Medulla oblongata (tissue), 1 donor: ENCODE results near the gene RREB1.

Experiments used
- DNase-seq: peaks from one replicate; pipeline ENCODE4 v3.0.0-alpha.2; 2015; ENCODE audit errors: extremely low spot score

Gene RREB1, protein sequence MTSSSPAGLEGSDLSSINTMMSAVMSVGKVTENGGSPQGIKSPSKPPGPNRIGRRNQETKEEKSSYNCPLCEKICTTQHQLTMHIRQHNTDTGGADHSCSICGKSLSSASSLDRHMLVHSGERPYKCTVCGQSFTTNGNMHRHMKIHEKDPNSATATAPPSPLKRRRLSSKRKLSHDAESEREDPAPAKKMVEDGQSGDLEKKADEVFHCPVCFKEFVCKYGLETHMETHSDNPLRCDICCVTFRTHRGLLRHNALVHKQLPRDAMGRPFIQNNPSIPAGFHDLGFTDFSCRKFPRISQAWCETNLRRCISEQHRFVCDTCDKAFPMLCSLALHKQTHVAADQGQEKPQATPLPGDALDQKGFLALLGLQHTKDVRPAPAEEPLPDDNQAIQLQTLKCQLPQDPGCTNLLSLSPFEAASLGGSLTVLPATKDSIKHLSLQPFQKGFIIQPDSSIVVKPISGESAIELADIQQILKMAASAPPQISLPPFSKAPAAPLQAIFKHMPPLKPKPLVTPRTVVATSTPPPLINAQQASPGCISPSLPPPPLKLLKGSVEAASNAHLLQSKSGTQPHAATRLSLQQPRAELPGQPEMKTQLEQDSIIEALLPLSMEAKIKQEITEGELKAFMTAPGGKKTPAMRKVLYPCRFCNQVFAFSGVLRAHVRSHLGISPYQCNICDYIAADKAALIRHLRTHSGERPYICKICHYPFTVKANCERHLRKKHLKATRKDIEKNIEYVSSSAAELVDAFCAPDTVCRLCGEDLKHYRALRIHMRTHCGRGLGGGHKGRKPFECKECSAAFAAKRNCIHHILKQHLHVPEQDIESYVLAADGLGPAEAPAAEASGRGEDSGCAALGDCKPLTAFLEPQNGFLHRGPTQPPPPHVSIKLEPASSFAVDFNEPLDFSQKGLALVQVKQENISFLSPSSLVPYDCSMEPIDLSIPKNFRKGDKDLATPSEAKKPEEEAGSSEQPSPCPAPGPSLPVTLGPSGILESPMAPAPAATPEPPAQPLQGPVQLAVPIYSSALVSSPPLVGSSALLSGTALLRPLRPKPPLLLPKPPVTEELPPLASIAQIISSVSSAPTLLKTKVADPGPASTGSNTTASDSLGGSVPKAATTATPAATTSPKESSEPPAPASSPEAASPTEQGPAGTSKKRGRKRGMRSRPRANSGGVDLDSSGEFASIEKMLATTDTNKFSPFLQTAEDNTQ (N-terminal part only)

GRCh38 chr6:7107578-7108195 lies at the start of gene RREB1:
Gene RREB1, plus strand, starts transcription at chr6:7107961. Its CDS starts 73,951 bp downstream, at chr6:7181912.
- DNase-seq = peak; percentile 54

- no peak for DNase-seq
Measured at GRCh38 chr6:7058250-7058923, 49.4 kb upstream of the RREB1 start.

DNA sequence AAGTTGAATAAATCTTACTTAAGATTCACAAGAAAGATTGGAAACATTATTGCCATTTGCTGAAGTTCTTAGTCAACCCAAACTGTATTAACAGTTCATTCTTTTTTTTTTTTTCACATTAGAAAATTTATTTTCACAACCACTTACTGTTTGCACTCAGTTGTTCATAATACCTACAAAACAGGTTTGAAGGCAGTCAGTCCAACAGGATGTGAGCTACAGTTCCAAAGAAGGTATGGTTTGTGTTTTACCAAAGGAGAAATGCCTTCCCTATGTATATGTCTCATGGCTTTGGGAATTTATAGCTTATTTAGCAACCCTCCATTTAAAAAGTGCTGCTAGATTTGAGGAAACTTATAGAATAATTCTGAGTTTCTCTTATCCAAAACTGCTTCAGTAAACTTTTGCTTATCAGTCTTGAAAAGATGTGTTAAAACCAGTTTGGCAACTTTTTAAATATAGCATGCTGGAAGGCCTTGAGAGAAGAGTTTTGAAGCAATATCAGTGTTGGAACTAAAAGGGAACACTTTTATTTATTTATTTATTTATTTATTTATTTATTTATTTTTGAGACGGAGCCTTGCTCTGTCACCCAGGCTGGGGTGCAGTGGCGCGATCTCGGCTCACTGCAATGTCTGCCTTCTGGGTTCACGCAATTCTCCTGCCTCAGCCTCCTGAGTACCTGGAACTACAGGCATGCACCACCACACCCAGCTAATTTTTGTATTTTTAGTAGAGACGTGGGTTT lies 46.8 kb upstream of the RREB1 start:
- DNase-seq = no peak

DNA sequence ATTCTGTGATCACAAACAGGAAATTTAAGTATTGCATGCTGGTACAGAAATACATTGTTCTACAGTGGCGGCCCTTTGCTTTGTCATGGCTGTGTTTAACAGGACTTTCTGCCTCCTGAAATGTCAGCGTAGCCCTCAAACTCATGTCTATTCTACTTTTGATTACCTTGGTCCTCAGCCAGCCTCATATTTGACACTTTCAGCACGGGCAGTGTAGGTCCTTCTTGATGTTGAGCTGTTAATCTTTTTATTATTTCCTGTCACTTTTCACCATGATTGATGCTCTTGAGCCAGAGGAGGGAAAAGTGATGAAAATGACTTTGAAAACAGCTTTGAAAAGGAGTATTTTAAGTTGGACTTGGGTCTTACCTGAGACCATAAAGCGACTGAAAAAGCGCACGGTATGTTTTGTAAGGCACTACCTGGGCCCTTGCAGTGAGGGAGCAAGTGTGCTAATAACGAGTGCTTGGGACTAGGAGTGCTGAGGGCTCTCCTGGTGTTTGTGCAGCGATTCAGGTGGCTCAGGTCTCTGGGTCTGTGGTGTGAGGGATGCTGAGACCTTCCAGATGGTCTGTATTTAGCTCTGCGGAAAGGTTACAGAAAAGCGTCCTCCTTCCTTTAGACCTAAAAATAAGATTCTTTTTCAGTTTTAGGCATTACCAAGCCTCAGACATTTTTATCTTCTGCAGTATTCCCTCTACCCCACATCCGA lies 45.2 kb upstream of the RREB1 start:
- no peak for DNase-seq

- no peak for DNase-seq
Measured at GRCh38 chr6:7067305-7067704, 40.5 kb upstream of the RREB1 start.

GRCh38 chr6:7071405-7071804 lies 36.4 kb upstream of the RREB1 start:
- no peak for DNase-seq

GRCh38 chr6:7073082-7073820 lies 34.5 kb upstream of the RREB1 start:
- no peak for DNase-seq

GRCh38 chr6:7073821-7074525 lies 33.8 kb upstream of the RREB1 start:
- peak; percentile 80 for DNase-seq

DNA sequence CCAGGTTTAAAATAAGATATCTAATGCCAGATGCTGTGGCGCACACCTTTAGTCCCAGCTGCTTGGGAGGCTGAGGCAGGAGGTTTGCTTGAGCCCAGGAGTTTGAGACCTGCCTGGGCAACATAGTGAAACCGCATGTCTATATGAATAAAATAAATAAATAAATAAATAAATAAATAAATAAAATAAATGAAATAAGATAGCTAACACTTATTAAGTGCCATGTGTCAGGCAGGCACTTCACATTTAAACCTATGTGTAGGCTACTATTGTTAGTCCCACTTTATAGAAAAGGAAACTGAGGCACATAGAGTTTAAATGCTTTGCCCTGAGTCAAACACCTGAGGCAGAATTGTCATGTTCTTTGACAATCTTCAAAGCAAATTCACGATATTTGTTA lies 32.9 kb upstream of the RREB1 start:
- DNase-seq = no peak

GRCh38 chr6:7075341-7076000 lies 32.3 kb upstream of the RREB1 start:
- no peak for DNase-seq

- no peak for DNase-seq
Measured at GRCh38 chr6:7077856-7078255, 29.9 kb upstream of the RREB1 start.

GRCh38 chr6:7078856-7079255 lies 28.9 kb upstream of the RREB1 start:
- DNase-seq = no peak

- no peak for DNase-seq
Measured at GRCh38 chr6:7080311-7080710, 27.4 kb upstream of the RREB1 start.

- DNase-seq = peak; percentile 59
Measured at GRCh38 chr6:7085911-7086310, 21.9 kb upstream of the RREB1 start.

DNA sequence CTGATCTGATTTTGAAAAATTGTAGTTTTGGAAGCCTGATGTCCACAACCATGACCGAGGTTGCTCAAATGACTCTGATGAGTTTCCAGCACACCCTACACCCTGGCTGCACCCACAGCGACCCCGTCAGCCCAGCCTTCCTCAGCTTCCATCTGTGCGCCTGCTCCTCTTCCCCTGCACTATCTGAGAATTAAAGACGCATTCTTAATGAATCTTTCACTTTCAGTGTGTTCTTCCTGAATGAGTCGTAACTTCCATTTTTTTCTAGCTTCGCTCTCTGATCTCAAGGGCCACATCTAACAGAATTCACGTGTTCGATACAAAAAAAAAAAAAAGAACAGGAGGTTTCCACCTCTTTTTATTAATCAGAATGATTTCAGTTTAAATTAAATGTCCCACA lies 21.3 kb upstream of the RREB1 start:
- peak; percentile 57 for DNase-seq

DNA sequence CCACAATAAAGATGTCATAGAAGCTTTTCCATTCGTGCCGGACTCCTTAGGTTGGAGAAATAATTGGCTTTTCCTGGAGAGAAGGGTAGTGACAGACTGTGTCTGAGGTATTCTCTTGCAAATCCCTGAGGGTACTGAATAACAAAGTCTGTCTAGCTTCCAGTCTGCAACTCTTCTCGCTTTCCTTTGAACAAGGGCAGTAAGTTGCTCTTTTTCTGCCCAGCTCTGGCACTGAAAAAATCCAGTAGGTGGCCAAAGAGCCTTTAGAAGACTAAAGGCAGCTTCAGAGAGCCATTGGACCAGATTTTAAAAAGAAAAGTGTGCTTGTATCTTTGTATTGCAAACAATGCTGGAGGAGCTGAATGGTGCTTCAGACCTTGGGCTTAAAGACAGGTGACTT lies 20.7 kb upstream of the RREB1 start:
- peak; percentile 69 for DNase-seq

DNA sequence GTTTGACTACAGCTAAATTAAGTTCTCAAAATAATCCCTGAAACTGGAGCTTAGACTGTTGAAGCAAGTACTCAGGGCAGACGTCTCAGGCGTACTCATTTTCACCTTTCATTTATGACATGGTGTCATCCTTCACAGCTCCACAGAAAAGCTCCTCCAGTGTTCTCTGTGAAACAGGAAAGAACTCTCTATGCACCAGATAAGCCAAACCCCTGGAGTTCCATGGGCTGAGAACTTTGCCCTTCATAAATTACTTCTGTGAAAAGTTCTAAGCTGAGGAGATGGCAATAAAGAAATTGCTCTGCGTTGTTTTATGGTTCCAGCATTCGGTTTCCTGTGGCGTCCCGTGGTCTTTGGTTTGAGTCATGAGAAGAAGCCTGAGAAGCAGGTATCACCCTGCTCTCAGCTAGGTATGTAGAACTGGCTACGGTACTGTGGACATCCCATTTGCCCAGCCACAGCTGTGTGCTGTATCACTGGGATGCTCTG lies 20.2 kb upstream of the RREB1 start:
- no peak for DNase-seq
